ENCODE data around the gene FIS1.
"Not testable (repeated sequence)": the region's sequence is repeated elsewhere in the genome, so short reads cannot be mapped to it uniquely, and the experiment has no call there.

Gene FIS1

GRCh38 chr7:101201695-101202602 is 42.9 kb downstream of the FIS1 start:
- DNase-seq, result no peak

GRCh38 chr7:101200862-101201599 is 43.9 kb downstream of the FIS1 start, which contains the start of gene MOGAT3:
TSS of gene MOGAT3 (minus strand) at chr7:101201036. CDS start at chr7:101200854, 182 bp downstream.
- no peak for DNase-seq

GRCh38 chr7:101200504-101200861 is 44.4 kb downstream of the FIS1 start:
- DNase-seq, result no peak

GRCh38 chr7:101199522-101199921 is 45.4 kb downstream of the FIS1 start:
- not testable (repeated sequence) for DNase-seq

- no peak for DNase-seq
Observed at GRCh38 chr7:101198476-101198875, 46.4 kb downstream of the FIS1 start.

- no peak for DNase-seq
Observed at GRCh38 chr7:101197991-101198390, 46.9 kb downstream of the FIS1 start.

- DNase-seq, result no peak
Observed at GRCh38 chr7:101195884-101196283, 49.0 kb downstream of the FIS1 start.

Measured in CD4-positive, alpha-beta T cell treated with Interleukin-12 subunit alpha and Interleukin-12 subunit beta, for 1 hour (primary cell).